ENCODE data around the gene KCNK3. TPM values are rescaled to one million over a fixed set of nuclear protein-coding genes. Genes with fewer than 3 reads are reported as not detected.

The KCNK3 gene
- total and polyA plus RNA-seq, 2 donors (not counting 1 experiment from before 2014, with no cell fraction given), result not detected

DNA sequence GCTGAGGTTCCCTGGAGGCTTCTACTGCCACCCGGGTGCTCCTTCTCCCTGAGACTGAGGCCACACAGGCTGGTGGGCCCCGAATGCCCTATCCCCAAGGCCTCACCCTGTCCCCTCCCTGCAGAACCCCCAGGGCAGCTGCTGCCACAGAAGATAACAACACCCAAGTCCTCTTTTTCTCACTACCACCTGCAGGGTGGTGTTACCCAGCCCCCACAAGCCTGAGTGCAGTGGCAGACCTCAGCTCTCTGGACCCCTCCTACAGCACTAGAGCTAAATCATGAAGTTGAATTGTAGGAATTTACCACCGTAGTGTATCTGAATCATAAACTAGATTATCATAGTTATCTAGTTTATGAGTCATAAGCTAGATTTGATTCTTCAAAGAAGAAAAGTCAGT lies 86.0 kb downstream of the KCNK3 start:
- 100% methylated on average over 2 of the region's 3 CpGs for WGBS (ENCODE audit: insufficient coverage)
- Histone ChIP-seq H3K9me3 (ENCODE audit: control extremely low read depth in 1 of 3, control insufficient read depth in 2 of 3, insufficient read depth in 1 of 3, low read length in 2 of 3) (no peaks in the 10 kb centered on the region), H3K27me3 (replicated peaks in 1 of 4; ENCODE audit: control extremely low read depth in 1 of 4, control insufficient read depth in 3 of 4, insufficient read depth in 4 of 4, low read length in 3 of 4) (no peaks in the 10 kb centered on the region), H3K27ac (ENCODE audit: low read length in 2 of 2) (no peak overlapping the region), H3K36me3 (replicated peaks in 1 of 2; ENCODE audit: control extremely low read depth in 1 of 2, control insufficient read depth in 1 of 2, extremely low read depth in 1 of 2, insufficient read depth in 2 of 2, low read length in 1 of 2) (peaks cover 3 to 57% of the 10 kb centered on the region in 2 experiments), H3K79me2 (ENCODE audit: control insufficient read depth, insufficient read depth, low read length) (no peaks in the 10 kb centered on the region), H3K4me2 (replicated peaks; ENCODE audit: low read depth, low read length, poor library complexity, severe bottlenecking) (no peak overlapping the region), H4K20me1 (ENCODE audit: control insufficient read depth, insufficient read depth, low read length, poor library complexity, severe bottlenecking) (peaks cover 10% of the 10 kb centered on the region), H3K4me1 (ENCODE audit: control insufficient read depth in 2 of 2, insufficient read depth in 2 of 2, low read length in 2 of 2) (no peaks in the 10 kb centered on the region), H3K4me3 (ENCODE audit: control extremely low read depth in 1 of 5, extremely low read depth in 1 of 5, insufficient read depth in 1 of 5, low read depth in 2 of 5, low read length in 4 of 5) (no peak overlapping the region), H2AFZ (ENCODE audit: insufficient read depth, low read depth, low read length, poor library complexity, severe bottlenecking) (no peak overlapping the region), H3K9ac (ENCODE audit: low read length) (no peak overlapping the region)
- Mint-ChIP-seq H3K27ac (no peak overlapping the region), H3K27me3 (no peaks in the 10 kb centered on the region), H3K4me1 (no peaks in the 10 kb centered on the region), H3K9me3 (ENCODE audit: insufficient read depth) (no peaks in the 10 kb centered on the region), H3K4me3 (no peak overlapping the region)
- no peak for TF ChIP-seq EZH2 (IDR thresholded peaks at IDR 0.05; ENCODE audit: borderline replicate concordance, insufficient read depth, low read depth, low read length, poor library complexity, severe bottlenecking)
- TF ChIP-seq, protein P1, sequence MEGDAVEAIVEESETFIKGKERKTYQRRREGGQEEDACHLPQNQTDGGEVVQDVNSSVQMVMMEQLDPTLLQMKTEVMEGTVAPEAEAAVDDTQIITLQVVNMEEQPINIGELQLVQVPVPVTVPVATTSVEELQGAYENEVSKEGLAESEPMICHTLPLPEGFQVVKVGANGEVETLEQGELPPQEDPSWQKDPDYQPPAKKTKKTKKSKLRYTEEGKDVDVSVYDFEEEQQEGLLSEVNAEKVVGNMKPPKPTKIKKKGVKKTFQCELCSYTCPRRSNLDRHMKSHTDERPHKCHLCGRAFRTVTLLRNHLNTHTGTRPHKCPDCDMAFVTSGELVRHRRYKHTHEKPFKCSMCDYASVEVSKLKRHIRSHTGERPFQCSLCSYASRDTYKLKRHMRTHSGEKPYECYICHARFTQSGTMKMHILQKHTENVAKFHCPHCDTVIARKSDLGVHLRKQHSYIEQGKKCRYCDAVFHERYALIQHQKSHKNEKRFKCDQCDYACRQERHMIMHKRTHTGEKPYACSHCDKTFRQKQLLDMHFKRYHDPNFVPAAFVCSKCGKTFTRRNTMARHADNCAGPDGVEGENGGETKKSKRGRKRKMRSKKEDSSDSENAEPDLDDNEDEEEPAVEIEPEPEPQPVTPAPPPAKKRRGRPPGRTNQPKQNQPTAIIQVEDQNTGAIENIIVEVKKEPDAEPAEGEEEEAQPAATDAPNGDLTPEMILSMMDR (IDR thresholded peaks at IDR 0.05), result no peak
- intact Hi-C loops (cut with micrococcal nuclease), result no loop called here
- no peak for DNase-seq
- CTCF ChIA-PET, result interaction anchor here (0.6 kb wide), 1 partner anchor 89 kb away, joined by 4 read pairs; no protein-coding TSS in a partner anchor
- POLR2A ChIA-PET, result no interaction called here
- ATAC-seq (ENCODE audit: low read depth), result no peak

DNA sequence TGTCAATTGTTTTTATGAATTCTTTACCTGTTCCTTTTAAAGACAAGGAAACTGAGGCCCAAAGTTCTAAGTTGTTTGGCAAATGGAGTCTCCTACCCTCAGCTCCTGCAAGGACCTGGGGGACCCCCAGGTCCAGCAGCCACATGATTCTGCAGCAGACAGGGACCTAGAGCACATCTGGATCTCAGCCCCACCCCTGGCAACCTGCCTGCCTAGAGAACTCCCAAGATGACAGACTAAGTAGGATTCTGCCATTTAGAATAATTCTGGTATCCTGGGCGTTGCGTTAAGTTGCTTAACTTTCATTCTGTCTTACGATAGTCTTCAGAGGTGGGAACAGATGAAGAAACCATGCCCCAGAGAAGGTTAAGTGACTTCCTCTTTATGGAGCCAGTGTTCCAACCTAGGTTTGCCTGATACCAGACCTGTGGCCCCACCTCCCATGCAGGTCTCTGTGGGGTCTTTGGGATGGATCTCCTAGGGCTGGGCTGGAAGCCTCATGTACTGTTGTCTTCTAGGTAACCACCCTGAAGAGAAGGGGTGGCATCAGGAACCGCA lies 87.8 kb downstream of the KCNK3 start:
- Histone ChIP-seq H3K79me2 (ENCODE audit: control insufficient read depth, insufficient read depth, low read length) (no peaks in the 10 kb centered on the region), H3K4me2 (replicated peaks; ENCODE audit: low read depth, low read length, poor library complexity, severe bottlenecking) (no peak overlapping the region), H3K9me3 (ENCODE audit: control extremely low read depth in 1 of 3, control insufficient read depth in 2 of 3, insufficient read depth in 1 of 3, low read length in 2 of 3) (no peaks in the 10 kb centered on the region), H4K20me1 (ENCODE audit: control insufficient read depth, insufficient read depth, low read length, poor library complexity, severe bottlenecking) (no peaks in the 10 kb centered on the region), H3K4me1 (ENCODE audit: control insufficient read depth in 2 of 2, insufficient read depth in 2 of 2, low read length in 2 of 2) (peaks cover 3 to 4% of the 10 kb centered on the region in 2 donors), H3K27ac (ENCODE audit: low read length in 2 of 2) (no peak overlapping the region), H3K36me3 (replicated peaks in 1 of 2; ENCODE audit: control extremely low read depth in 1 of 2, control insufficient read depth in 1 of 2, extremely low read depth in 1 of 2, insufficient read depth in 2 of 2, low read length in 1 of 2) (peaks cover 3 to 41% of the 10 kb centered on the region in 2 experiments), H3K4me3 (ENCODE audit: control extremely low read depth in 1 of 5, extremely low read depth in 1 of 5, insufficient read depth in 1 of 5, low read depth in 2 of 5, low read length in 4 of 5) (no peak overlapping the region), H2AFZ (ENCODE audit: insufficient read depth, low read depth, low read length, poor library complexity, severe bottlenecking) (no peak overlapping the region), H3K9ac (ENCODE audit: low read length) (no peak overlapping the region), H3K27me3 (replicated peaks in 1 of 4; ENCODE audit: control extremely low read depth in 1 of 4, control insufficient read depth in 3 of 4, insufficient read depth in 4 of 4, low read length in 3 of 4) (no peaks in the 10 kb centered on the region)
- peaks cover under 1% of the 10 kb centered on the region for H3K4me1 Mint-ChIP-seq
- no peak overlapping the region for H3K4me3 Mint-ChIP-seq
- WGBS (ENCODE audit: insufficient coverage), result 100% methylated on average over 4 of the region's 4 CpGs
- DNase-seq (no peak), ATAC-seq (ENCODE audit: low read depth) (no peak)
- ChIA-PET POLR2A (no interaction called here), CTCF (interaction anchor here (1.1 kb wide), 1 partner anchor 27 kb away, joined by 4 read pairs; no protein-coding TSS in a partner anchor)
- intact Hi-C loops (cut with micrococcal nuclease), result loop anchor here (10.0 kb wide), 3 partner anchors 305 to 1805 kb away; partner anchors contain the start of genes BABAM2, DNAJC27, KHK and RBKS
- no peaks in the 10 kb centered on the region for H3K9me3 Mint-ChIP-seq (ENCODE audit: insufficient read depth)
- H3K27ac Mint-ChIP-seq, result no peak overlapping the region
- TF ChIP-seq, protein P1 (IDR thresholded peaks at IDR 0.05), result no peak
- TF ChIP-seq EZH2 (IDR thresholded peaks at IDR 0.05; ENCODE audit: borderline replicate concordance, insufficient read depth, low read depth, low read length, poor library complexity, severe bottlenecking), result no peak
- no peaks in the 10 kb centered on the region for H3K27me3 Mint-ChIP-seq

All from B cell (primary cell).